ENCODE measurements around the gene PUM1. TPM values are rescaled to one million over a fixed set of nuclear protein-coding genes. Genes with fewer than 3 reads are reported as not detected.

The PUM1 gene
- total RNA-seq, 2 donors from 2014 or later, result 207 to 210 TPM

DNA sequence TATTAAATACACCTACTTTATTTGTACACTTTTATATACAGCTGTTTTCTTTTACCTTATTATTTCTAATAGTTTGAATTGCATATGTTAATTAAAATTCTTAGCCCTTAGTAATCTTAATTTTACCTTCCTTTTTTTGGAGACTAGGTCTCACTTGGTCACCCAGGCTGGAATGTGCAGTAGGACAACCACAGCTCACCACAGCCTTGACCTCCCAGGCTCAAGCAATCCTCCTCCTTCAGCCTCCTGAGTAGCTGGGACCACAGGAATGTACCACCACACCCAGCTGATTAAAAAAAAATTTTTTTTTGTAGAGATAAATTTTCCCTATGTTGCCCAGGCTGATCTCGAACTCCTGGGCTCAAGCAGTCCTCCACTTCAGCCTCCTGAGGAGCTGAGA lies 141.9 kb downstream of the PUM1 start:
- no peaks in the 10 kb centered on the region for H3K9me3 Mint-ChIP-seq

GRCh38 chr1:30920827-30921226 lies 144.7 kb downstream of the PUM1 start:
- no peaks in the 10 kb centered on the region for H3K9me3 ChIP-seq (ENCODE audit: control insufficient read depth, low read length)
- H3K4me3 Mint-ChIP-seq, result no peak overlapping the region
- H3K9ac ChIP-seq (ENCODE audit: extremely low read depth, low read length, poor library complexity, severe bottlenecking), result no peak overlapping the region
- no peak overlapping the region for H3K27ac ChIP-seq (ENCODE audit: low read depth, low read length)
- no peak for DNase-seq
- H3K36me3 Mint-ChIP-seq (ENCODE audit: low read depth), result no peaks in the 10 kb centered on the region
- H3K27me3 ChIP-seq (ENCODE audit: control insufficient read depth, insufficient read depth, low read length, poor library complexity, severe bottlenecking), result no peaks in the 10 kb centered on the region
- no peaks in the 10 kb centered on the region for H3K4me1 ChIP-seq (ENCODE audit: control insufficient read depth, insufficient read depth, low read length)
- H3K27me3 Mint-ChIP-seq (ENCODE audit: insufficient read depth), result no peaks in the 10 kb centered on the region
- no peak for TF ChIP-seq CTCF (conservative IDR thresholded peaks at IDR 0.05)
- no peak overlapping the region for H3K27ac Mint-ChIP-seq
- 92 to 96% methylated on average over 6 to 7 of the region's 7 CpGs for WGBS, 2 experiments (ENCODE audit: insufficient coverage in 1 of 2, insufficient read length in 1 of 2)
- H3K9me3 Mint-ChIP-seq, result no peaks in the 10 kb centered on the region
- H3K36me3 ChIP-seq (ENCODE audit: control insufficient read depth, insufficient read depth, low read length), result no peaks in the 10 kb centered on the region
- peaks cover 5% of the 10 kb centered on the region for H3K4me1 Mint-ChIP-seq
- H3K4me3 ChIP-seq (ENCODE audit: low read length), result no peak overlapping the region

More for the DNA sequence above, 141.9 kb downstream of the PUM1 start:
- no peak overlapping the region for H3K27ac ChIP-seq (ENCODE audit: low read depth, low read length)
- H3K4me3 Mint-ChIP-seq, result no peak overlapping the region
- H3K4me1 Mint-ChIP-seq, result peaks cover 2% of the 10 kb centered on the region
- TF ChIP-seq CTCF (conservative IDR thresholded peaks at IDR 0.05), result no peak
- no peak overlapping the region for H3K27ac Mint-ChIP-seq
- H3K27me3 Mint-ChIP-seq (ENCODE audit: insufficient read depth), result no peaks in the 10 kb centered on the region
- H3K4me3 ChIP-seq (ENCODE audit: low read length), result no peak overlapping the region
- no peak for DNase-seq
- no peaks in the 10 kb centered on the region for H3K36me3 Mint-ChIP-seq (ENCODE audit: low read depth)
- H3K27me3 ChIP-seq (ENCODE audit: control insufficient read depth, insufficient read depth, low read length, poor library complexity, severe bottlenecking), result no peaks in the 10 kb centered on the region
- H3K9ac ChIP-seq (ENCODE audit: extremely low read depth, low read length, poor library complexity, severe bottlenecking), result no peak overlapping the region
- no peaks in the 10 kb centered on the region for H3K36me3 ChIP-seq (ENCODE audit: control insufficient read depth, insufficient read depth, low read length)
- WGBS, 2 experiments (ENCODE audit: insufficient coverage in 1 of 2, insufficient read length in 1 of 2), result 78 to 100% methylated on average over 1 of the region's 1 CpG
- H3K9me3 ChIP-seq (ENCODE audit: control insufficient read depth, low read length), result no peaks in the 10 kb centered on the region
- H3K4me1 ChIP-seq (ENCODE audit: control insufficient read depth, insufficient read depth, low read length), result no peaks in the 10 kb centered on the region

DNA sequence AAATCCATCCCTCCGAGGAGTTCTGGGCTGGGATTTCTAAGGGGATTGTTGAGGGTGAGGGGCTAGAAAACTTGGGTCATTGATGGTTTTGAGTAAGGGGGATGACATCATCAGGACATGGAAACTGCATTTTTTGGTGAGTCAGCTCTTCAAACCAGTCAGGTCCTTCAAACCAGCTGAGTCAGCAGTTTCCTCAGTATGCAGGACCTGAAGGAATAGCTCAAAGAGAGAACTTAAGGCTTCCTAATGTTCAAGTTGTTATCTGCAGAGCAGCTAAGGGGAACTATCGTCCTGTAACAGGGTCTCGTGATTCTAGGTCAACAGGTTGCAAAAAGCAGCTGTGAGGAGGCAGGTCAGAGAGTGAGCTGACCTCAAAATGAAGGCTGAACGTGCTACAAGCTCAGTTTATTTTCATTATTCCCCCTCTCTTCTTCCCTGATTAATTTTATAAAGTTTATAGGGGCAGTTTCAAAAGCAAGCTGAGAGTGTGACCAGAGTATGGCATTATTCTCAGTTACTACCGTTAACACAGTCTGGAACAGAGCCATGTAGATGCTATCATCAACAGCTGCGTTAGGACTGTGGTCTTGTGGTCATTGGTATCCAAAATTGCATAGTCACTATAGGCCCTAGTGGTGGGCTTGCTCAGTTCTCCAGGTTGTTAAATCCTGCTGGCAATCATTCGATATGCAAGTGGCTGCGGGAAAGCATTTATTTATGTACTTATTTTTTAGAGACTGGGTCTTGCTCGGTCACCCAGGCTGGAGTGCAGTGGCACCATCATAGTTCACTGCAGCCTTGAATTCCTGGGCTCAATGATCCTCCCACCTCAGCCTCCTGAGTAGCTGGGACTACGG lies 146.3 kb downstream of the PUM1 start:
- H3K27ac ChIP-seq (ENCODE audit: low read depth, low read length), result no peak overlapping the region
- H3K27me3 ChIP-seq (ENCODE audit: control insufficient read depth, insufficient read depth, low read length, poor library complexity, severe bottlenecking), result no peaks in the 10 kb centered on the region
- no peaks in the 10 kb centered on the region for H3K9me3 ChIP-seq (ENCODE audit: control insufficient read depth, low read length)
- H3K9me3 Mint-ChIP-seq, result no peaks in the 10 kb centered on the region
- H3K4me1 ChIP-seq (ENCODE audit: control insufficient read depth, insufficient read depth, low read length), result no peaks in the 10 kb centered on the region
- TF ChIP-seq CTCF (conservative IDR thresholded peaks at IDR 0.05), result peak; percentile 30
- 91 to 96% methylated on average over 6 to 10 of the region's 10 CpGs for WGBS, 2 experiments (ENCODE audit: insufficient coverage in 1 of 2, insufficient read length in 1 of 2)
- H3K27ac Mint-ChIP-seq, result no peak overlapping the region
- peaks cover 5% of the 10 kb centered on the region for H3K4me1 Mint-ChIP-seq
- no peaks in the 10 kb centered on the region for H3K36me3 ChIP-seq (ENCODE audit: control insufficient read depth, insufficient read depth, low read length)
- no peak overlapping the region for H3K9ac ChIP-seq (ENCODE audit: extremely low read depth, low read length, poor library complexity, severe bottlenecking)
- no peaks in the 10 kb centered on the region for H3K27me3 Mint-ChIP-seq (ENCODE audit: insufficient read depth)
- H3K36me3 Mint-ChIP-seq (ENCODE audit: low read depth), result no peaks in the 10 kb centered on the region
- no peak overlapping the region for H3K4me3 Mint-ChIP-seq
- no peak for DNase-seq
- no peak overlapping the region for H3K4me3 ChIP-seq (ENCODE audit: low read length)
